Astrocyte (in vitro differentiated cells and primary cell): ENCODE results near the gene PGS1. TPM values are rescaled to one million over a fixed set of nuclear protein-coding genes. Genes with fewer than 3 reads are reported as not detected.
"Not testable (repeated sequence)": the region's sequence is repeated elsewhere in the genome, so short reads cannot be mapped to it uniquely, and the experiment has no call there.

Source experiments
- DNase-seq: peaks from one replicate; pipeline ENCODE4 v3.0.0-alpha.2; 2010; ENCODE audit warnings: low read depth
- FAIRE-seq: peaks from 2 replicates; lab custom pipeline; 2011; peaks lifted over from hg19 to GRCh38; lab: Jason Lieb, UNC
- H2AFZ ChIP-seq: 2 replicates; pipeline ENCODE4 v1.6.0; 2012; ENCODE audit warnings: low read depth, low read length, inconsistent platforms
- H3K27ac ChIP-seq: 2 replicates; pipeline ENCODE4 v1.5.1; 2011; ENCODE audit warnings: low read depth, low read length, inconsistent platforms
- H3K27me3 ChIP-seq: 2 replicates; pipeline ENCODE4 v1.6.0; 2011; ENCODE audit warnings: low read length, inconsistent platforms; ENCODE audit not compliant: insufficient read depth
- H3K36me3 ChIP-seq: 2 replicates; pipeline ENCODE4 v1.5.1; 2011; ENCODE audit warnings: low read length, inconsistent platforms; ENCODE audit not compliant: insufficient read depth
- H3K4me1 ChIP-seq: 2 replicates; pipeline ENCODE4 v1.5.1; 2011; ENCODE audit warnings: low read length, inconsistent platforms; ENCODE audit not compliant: insufficient read depth
- H3K4me2 ChIP-seq: 2 replicates; pipeline ENCODE4 v1.6.0; 2012; ENCODE audit warnings: low read length, inconsistent platforms
- H3K4me3 ChIP-seq: 2 replicates; pipeline ENCODE4 v1.5.1; 2011; ENCODE audit warnings: low read depth, mild to moderate bottlenecking, low read length, inconsistent platforms; ENCODE audit not compliant: insufficient read depth
- H3K79me2 ChIP-seq: 2 replicates; pipeline ENCODE4 v1.6.0; 2012; ENCODE audit warnings: mild to moderate bottlenecking, low read length, inconsistent platforms; ENCODE audit not compliant: insufficient read depth
- H3K9ac ChIP-seq: 2 replicates; pipeline ENCODE4 v1.6.0; 2012; ENCODE audit warnings: mild to moderate bottlenecking, low read length, inconsistent platforms
- H3K9me3 ChIP-seq: 2 replicates; pipeline ENCODE4 v1.5.1; 2012; ENCODE audit warnings: low read depth, mild to moderate bottlenecking, low read length, inconsistent platforms; ENCODE audit not compliant: insufficient read depth
- H4K20me1 ChIP-seq: 2 replicates; pipeline ENCODE4 v1.6.0; 2012; ENCODE audit warnings: low read length, inconsistent platforms; ENCODE audit not compliant: insufficient read depth
- H3K27ac Mint-ChIP-seq: one replicate; pipeline ENCODE4 v1.8.0; 2021; ENCODE audit warnings: mild to moderate bottlenecking, mixed read lengths; ENCODE audit not compliant: unreplicated experiment
- H3K27me3 Mint-ChIP-seq: one replicate; pipeline ENCODE4 v1.8.0; 2021; ENCODE audit warnings: low read depth, mixed read lengths; ENCODE audit not compliant: unreplicated experiment
- H3K36me3 Mint-ChIP-seq: one replicate; pipeline ENCODE4 v1.8.0; 2021; ENCODE audit warnings: low read depth, mixed read lengths; ENCODE audit not compliant: unreplicated experiment
- H3K4me1 Mint-ChIP-seq: one replicate; pipeline ENCODE4 v1.8.0; 2021; ENCODE audit warnings: low read depth, mixed read lengths; ENCODE audit not compliant: unreplicated experiment
- H3K4me3 Mint-ChIP-seq: one replicate; pipeline ENCODE4 v1.8.0; 2021; ENCODE audit warnings: mild to moderate bottlenecking, moderate library complexity, mixed read lengths; ENCODE audit not compliant: unreplicated experiment
- H3K9me3 Mint-ChIP-seq: one replicate; pipeline ENCODE4 v1.8.0; 2021; ENCODE audit warnings: mild to moderate bottlenecking, mixed read lengths; ENCODE audit not compliant: unreplicated experiment
- CTCF ChIP-seq: IDR thresholded peaks from 2 replicates; pipeline ENCODE4 v1.5.1; 2011; ENCODE audit warnings: low read depth, mild to moderate bottlenecking, inconsistent platforms, low read length, moderate library complexity; ENCODE audit not compliant: insufficient read depth
- EZH2 ChIP-seq: IDR thresholded peaks from 2 replicates; pipeline ENCODE4 v1.6.1; 2012; ENCODE audit warnings: mild to moderate bottlenecking, low read length, inconsistent platforms; ENCODE audit not compliant: insufficient read depth
- total RNA-seq: library from RNA; stranded (reverse); gene quantifications from 2 replicates; pipeline ENCODE4 v1.2.1, GENCODE V29; 2021

PGS1 gene
- total RNA-seq, 1 donor from 2014 or later: 32.0 TPM

- no peak overlapping the region for H3K4me2 ChIP-seq
- FAIRE-seq: no peak
These were observed 47.8 kb upstream of the PGS1 start for GRCh38 chr17:78330570-78331224.

GRCh38 chr17:78331355-78331754, 47.1 kb upstream of the PGS1 start:
- H3K27me3 Mint-ChIP-seq: not testable (repeated sequence)

More at GRCh38 chr17:78330570-78331224, 47.8 kb upstream of the PGS1 start:
- TF ChIP-seq EZH2 (no peak), CTCF (no peak)
- Histone ChIP-seq H3K79me2 (no peaks in the 10 kb centered on the region), H2AFZ (peak overlapping the region; percentile 50), H3K9me3 (no peaks in the 10 kb centered on the region), H3K9ac (no peak overlapping the region), H3K4me1 (peaks cover 39% of the 10 kb centered on the region), H3K27me3 (no peaks in the 10 kb centered on the region), H3K4me3 (no peak overlapping the region), H3K36me3 (no peaks in the 10 kb centered on the region), H3K27ac (peak overlapping the region; percentile 19), H4K20me1 (no peaks in the 10 kb centered on the region)
- H3K4me1 Mint-ChIP-seq: peaks cover 18% of the 10 kb centered on the region
- no peaks in the 10 kb centered on the region for H3K27me3 Mint-ChIP-seq
- peak; percentile 51 for DNase-seq
- H3K36me3 Mint-ChIP-seq: no peaks in the 10 kb centered on the region
- no peak overlapping the region for H3K27ac Mint-ChIP-seq
- no peak overlapping the region for H3K4me3 Mint-ChIP-seq
- peaks cover 3% of the 10 kb centered on the region for H3K9me3 Mint-ChIP-seq

GRCh38 chr17:78332991-78333390, 45.5 kb upstream of the PGS1 start:
- no peaks in the 10 kb centered on the region for H3K27me3 Mint-ChIP-seq
- Histone ChIP-seq H3K4me1 (peaks cover 46% of the 10 kb centered on the region), H3K36me3 (no peaks in the 10 kb centered on the region), H3K27me3 (no peaks in the 10 kb centered on the region), H4K20me1 (no peaks in the 10 kb centered on the region), H3K27ac (no peak overlapping the region), H2AFZ (no peak overlapping the region), H3K9ac (no peak overlapping the region), H3K4me2 (no peak overlapping the region), H3K79me2 (no peaks in the 10 kb centered on the region), H3K4me3 (no peak overlapping the region), H3K9me3 (no peaks in the 10 kb centered on the region)
- no peak overlapping the region for H3K27ac Mint-ChIP-seq
- peaks cover 22% of the 10 kb centered on the region for H3K4me1 Mint-ChIP-seq
- no peak overlapping the region for H3K4me3 Mint-ChIP-seq
- FAIRE-seq (no peak), DNase-seq (no peak)
- no peak for TF ChIP-seq CTCF
- no peak for TF ChIP-seq EZH2
- no peaks in the 10 kb centered on the region for H3K36me3 Mint-ChIP-seq
- peaks cover 3% of the 10 kb centered on the region for H3K9me3 Mint-ChIP-seq

More at GRCh38 chr17:78331355-78331754, 47.1 kb upstream of the PGS1 start:
- H3K79me2 ChIP-seq, H4K20me1 ChIP-seq, H3K27me3 ChIP-seq, H2AFZ ChIP-seq, H3K9me3 Mint-ChIP-seq, DNase-seq, H3K9ac ChIP-seq, H3K4me3 Mint-ChIP-seq, H3K4me2 ChIP-seq, H3K36me3 Mint-ChIP-seq, H3K27ac ChIP-seq, FAIRE-seq, H3K36me3 ChIP-seq, H3K4me3 ChIP-seq, H3K9me3 ChIP-seq, H3K27ac Mint-ChIP-seq: not testable (repeated sequence)
- H3K4me1 Mint-ChIP-seq: peaks cover 18% of the 10 kb centered on the region
- H3K4me1 ChIP-seq: peaks cover 38% of the 10 kb centered on the region
